ENCODE data around the gene FAR2.
"Not testable (repeated sequence)": the region's sequence is repeated elsewhere in the genome, so short reads cannot be mapped to it uniquely, and the experiment has no call there.

The FAR2 gene

GRCh38 chr12:29346769-29347421 lies 197.8 kb downstream of the FAR2 start:
- DNase-seq: no peak

GRCh38 chr12:29350080-29350479 lies 201.0 kb downstream of the FAR2 start:
- no peak for DNase-seq

GRCh38 chr12:29354954-29355353 lies 205.9 kb downstream of the FAR2 start:
- DNase-seq: no peak

GRCh38 chr12:29365091-29365490 lies 216.0 kb downstream of the FAR2 start:
- no peak for DNase-seq

GRCh38 chr12:29374012-29374411 lies 224.9 kb downstream of the FAR2 start:
- no peak for DNase-seq

GRCh38 chr12:29374913-29375312 lies 225.8 kb downstream of the FAR2 start:
- no peak for DNase-seq

GRCh38 chr12:29376118-29376517 lies 227.0 kb downstream of the FAR2 start:
- DNase-seq: no peak

- DNase-seq: peak; percentile 81 to 96 (median 94)
Observed at GRCh38 chr12:29380536-29381523, 231.8 kb downstream of the FAR2 start, which contains the start of gene ERGIC2. TSS of gene ERGIC2 (minus strand) at chr12:29381172. CDS start at chr12:29371633, 9,539 bp downstream.

- DNase-seq: no peak
Observed at GRCh38 chr12:29382251-29382650, 233.2 kb downstream of the FAR2 start.

GRCh38 chr12:29385194-29385593 lies 236.1 kb downstream of the FAR2 start:
- not testable (repeated sequence) for DNase-seq

All from stimulated activated naive CD4-positive, alpha-beta T cell (primary cell).